ENCODE data around the gene VAMP4. TPM values are rescaled to one million over a fixed set of nuclear protein-coding genes. Genes with fewer than 3 reads are reported as not detected.

Gene VAMP4
- total and polyA plus RNA-seq, 7 donors, result 5.7 to 16.9 (median 13.0) TPM

DNA sequence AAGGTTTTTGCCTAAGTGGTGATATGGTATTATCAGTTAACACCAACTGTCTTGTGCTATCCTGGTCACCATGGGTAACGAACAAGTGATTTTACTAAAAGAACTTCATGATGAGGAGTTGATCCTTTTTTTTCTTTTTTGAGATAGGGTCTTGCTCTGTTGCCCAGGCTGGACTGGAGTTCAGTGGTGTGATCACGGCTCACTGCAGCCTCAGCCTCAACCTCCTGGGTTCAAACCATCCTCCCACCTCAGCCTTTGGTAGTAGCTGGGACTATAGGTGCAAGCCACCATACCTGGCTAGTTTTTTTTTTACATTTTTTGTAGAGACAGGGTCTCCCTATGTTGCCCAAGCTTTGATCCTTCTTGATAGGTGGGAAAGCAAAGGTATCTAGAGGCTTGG is 44.7 kb upstream of the VAMP4 start:
- Histone ChIP-seq H3K4me1 (peaks cover 0 to 41% (median 28%) of the 10 kb centered on the region in 4 donors), H3K4me3 (no peak overlapping the region), H3K9me3 (no peaks in the 10 kb centered on the region), H3K27me3 (no peaks in the 10 kb centered on the region), H3K27ac (no peak overlapping the region), H3K36me3 (peaks cover 16 to 80% (median 29%) of the 10 kb centered on the region in 4 donors)
- TF ChIP-seq EP300 (IDR thresholded peaks at IDR 0.05) (no peak), POLR2A (IDR thresholded peaks at IDR 0.05) (no peak), POLR2AphosphoS5 (IDR thresholded peaks at IDR 0.05) (no peak)
- TF ChIP-seq, protein P1, sequence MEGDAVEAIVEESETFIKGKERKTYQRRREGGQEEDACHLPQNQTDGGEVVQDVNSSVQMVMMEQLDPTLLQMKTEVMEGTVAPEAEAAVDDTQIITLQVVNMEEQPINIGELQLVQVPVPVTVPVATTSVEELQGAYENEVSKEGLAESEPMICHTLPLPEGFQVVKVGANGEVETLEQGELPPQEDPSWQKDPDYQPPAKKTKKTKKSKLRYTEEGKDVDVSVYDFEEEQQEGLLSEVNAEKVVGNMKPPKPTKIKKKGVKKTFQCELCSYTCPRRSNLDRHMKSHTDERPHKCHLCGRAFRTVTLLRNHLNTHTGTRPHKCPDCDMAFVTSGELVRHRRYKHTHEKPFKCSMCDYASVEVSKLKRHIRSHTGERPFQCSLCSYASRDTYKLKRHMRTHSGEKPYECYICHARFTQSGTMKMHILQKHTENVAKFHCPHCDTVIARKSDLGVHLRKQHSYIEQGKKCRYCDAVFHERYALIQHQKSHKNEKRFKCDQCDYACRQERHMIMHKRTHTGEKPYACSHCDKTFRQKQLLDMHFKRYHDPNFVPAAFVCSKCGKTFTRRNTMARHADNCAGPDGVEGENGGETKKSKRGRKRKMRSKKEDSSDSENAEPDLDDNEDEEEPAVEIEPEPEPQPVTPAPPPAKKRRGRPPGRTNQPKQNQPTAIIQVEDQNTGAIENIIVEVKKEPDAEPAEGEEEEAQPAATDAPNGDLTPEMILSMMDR (IDR thresholded peaks at IDR 0.05), result no peak
- no peak for DNase-seq
- WGBS, 2 donors, result 92 to 98% methylated on average over 2 of the region's 2 CpGs
- intact Hi-C loops (cut with DNase I), result no loop called here

DNA sequence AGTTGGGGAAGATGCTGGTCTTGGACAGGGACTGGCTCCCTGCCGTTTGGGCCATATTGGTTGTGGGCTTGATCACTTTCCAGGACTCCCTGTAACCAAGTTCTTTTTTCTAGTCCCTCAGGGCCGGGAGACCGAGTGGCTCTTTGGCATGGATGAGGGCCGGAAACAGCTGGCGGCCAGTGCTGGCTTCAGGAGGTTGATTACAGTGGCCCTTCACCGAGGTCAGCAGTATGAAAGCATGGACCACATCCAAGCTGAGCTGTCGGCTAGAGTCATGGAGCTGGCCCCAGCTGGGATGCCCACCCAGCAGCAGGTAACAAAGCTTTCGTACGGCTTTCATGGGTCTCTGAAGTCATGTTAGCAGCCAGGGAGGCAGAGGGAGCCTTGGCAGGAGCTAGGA is 43.9 kb upstream of the VAMP4 start:
- H3K27me3 ChIP-seq, result no peaks in the 10 kb centered on the region
- DNase-seq, result no peak
- H3K9me3 ChIP-seq, result no peaks in the 10 kb centered on the region
- H3K36me3 ChIP-seq, result peaks cover 12 to 72% (median 25%) of the 10 kb centered on the region in 4 donors
- H3K4me3 ChIP-seq, result no peak overlapping the region
- H3K27ac ChIP-seq, result no peak overlapping the region
- WGBS, 2 donors, result 93% methylated on average over 9 of the region's 9 CpGs
- no peak for TF ChIP-seq POLR2AphosphoS5 (IDR thresholded peaks at IDR 0.05)
- no peak for TF ChIP-seq EP300 (IDR thresholded peaks at IDR 0.05)
- TF ChIP-seq, protein P1 (IDR thresholded peaks at IDR 0.05), result no peak
- intact Hi-C loops (cut with DNase I), result no loop called here
- H3K4me1 ChIP-seq, result peaks cover 0 to 42% (median 28%) of the 10 kb centered on the region in 4 donors

DNA sequence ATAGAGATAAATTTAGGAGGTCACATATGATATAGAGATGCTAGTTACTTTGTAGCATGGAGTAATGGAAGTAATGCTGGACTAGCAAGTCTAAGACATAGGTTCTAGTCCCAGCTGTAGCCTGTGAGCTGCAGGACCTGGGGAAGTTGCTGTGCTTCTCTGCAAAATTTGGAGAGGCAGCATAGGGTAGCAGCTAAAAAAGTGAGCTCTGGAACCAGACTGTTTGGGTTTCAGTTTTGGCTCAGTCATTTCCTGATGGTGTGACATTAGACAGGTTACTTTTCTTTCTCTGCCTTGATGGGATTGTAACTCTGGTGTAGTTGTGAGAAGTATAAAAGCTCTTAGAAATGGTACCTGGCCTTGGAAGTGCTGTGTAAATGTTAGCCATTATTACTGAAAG is 42.9 kb upstream of the VAMP4 start:
- intact Hi-C loops (cut with DNase I), result loop anchor here (5.0 kb wide), 3 partner anchors 58 to 658 kb away; partner anchors contain the start of genes DNM3, PIGC and PRRC2C
- DNase-seq, result no peak
- H3K9me3 ChIP-seq, result no peaks in the 10 kb centered on the region
- H3K36me3 ChIP-seq, result peaks cover 7 to 62% (median 25%) of the 10 kb centered on the region in 4 donors
- H3K27me3 ChIP-seq, result no peaks in the 10 kb centered on the region
- no peak overlapping the region for H3K27ac ChIP-seq
- no peak overlapping the region for H3K4me3 ChIP-seq
- peaks cover 0 to 48% (median 33%) of the 10 kb centered on the region in 4 donors for H3K4me1 ChIP-seq
- no peak for TF ChIP-seq POLR2AphosphoS5 (IDR thresholded peaks at IDR 0.05)
- TF ChIP-seq, protein P1 (IDR thresholded peaks at IDR 0.05), result no peak
- no peak for TF ChIP-seq EP300 (IDR thresholded peaks at IDR 0.05)
- no peak for TF ChIP-seq POLR2A (IDR thresholded peaks at IDR 0.05)

DNA sequence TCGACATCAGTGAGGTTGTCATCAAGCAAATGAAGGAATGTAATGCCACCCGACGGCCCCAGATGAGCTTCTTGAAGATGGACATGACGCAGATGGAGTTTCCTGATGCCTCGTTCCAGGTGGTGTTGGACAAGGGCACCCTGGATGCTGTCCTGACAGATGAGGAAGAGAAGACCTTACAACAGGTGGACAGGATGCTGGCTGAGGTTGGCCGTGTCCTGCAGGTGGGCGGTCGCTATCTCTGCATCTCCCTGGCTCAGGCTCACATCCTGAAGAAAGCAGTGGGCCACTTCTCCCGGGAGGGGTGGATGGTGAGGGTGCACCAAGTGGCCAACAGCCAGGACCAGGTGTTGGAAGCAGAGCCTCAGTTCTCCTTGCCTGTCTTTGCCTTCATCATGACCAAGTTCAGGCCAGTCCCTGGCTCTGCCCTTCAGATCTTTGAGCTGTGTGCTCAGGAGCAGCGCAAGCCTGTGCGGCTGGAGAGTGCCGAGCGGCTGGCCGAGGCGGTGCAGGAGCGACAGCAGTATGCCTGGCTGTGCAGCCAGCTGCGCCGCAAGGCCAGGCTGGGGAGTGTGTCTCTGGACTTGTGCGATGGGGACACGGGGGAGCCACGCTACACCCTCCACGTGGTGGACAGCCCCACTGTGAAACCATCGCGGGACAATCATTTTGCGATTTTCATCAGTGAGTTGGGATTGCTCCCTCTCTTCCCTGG is 42.1 kb upstream of the VAMP4 start:
- intact Hi-C loops (cut with DNase I), result loop anchor here (5.0 kb wide), 3 partner anchors 58 to 658 kb away; partner anchors contain the start of genes DNM3, PIGC and PRRC2C
- H3K36me3 ChIP-seq, result peaks cover 7 to 54% (median 23%) of the 10 kb centered on the region in 4 donors

More for the DNA sequence above, 42.1 kb upstream of the VAMP4 start:
- Histone ChIP-seq H3K4me1 (peaks cover 0 to 48% (median 33%) of the 10 kb centered on the region in 4 donors), H3K4me3 (no peak overlapping the region), H3K9me3 (no peaks in the 10 kb centered on the region), H3K27me3 (no peaks in the 10 kb centered on the region), H3K27ac (no peak overlapping the region)
- TF ChIP-seq, protein P1 (IDR thresholded peaks at IDR 0.05), result no peak
- TF ChIP-seq POLR2AphosphoS5 (IDR thresholded peaks at IDR 0.05) (no peak), POLR2A (IDR thresholded peaks at IDR 0.05) (no peak), EP300 (IDR thresholded peaks at IDR 0.05) (no peak)
- DNase-seq, result no peak
- 95% methylated on average over 25 of the region's 25 CpGs for WGBS, 2 donors
